IPS-18c (cell line): Measurements from ENCODE around the gene DHTKD1.
"Not testable (repeated sequence)": the region's sequence is repeated elsewhere in the genome, so short reads cannot be mapped to it uniquely, and the experiment has no call there.

Experiments
- H3K4me3 ChIP-seq: 2 replicates; pipeline ENCODE4 v1.7.0; 2013; ENCODE audit warnings: low read depth, mild to moderate bottlenecking, low read length, moderate library complexity; ENCODE audit not compliant: insufficient read depth
- H3K9me3 ChIP-seq: one replicate; pipeline ENCODE4 v1.6.1; 2013; ENCODE audit warnings: mild to moderate bottlenecking, low read length, moderate library complexity; ENCODE audit not compliant: control insufficient read depth, insufficient read depth

The DHTKD1 gene

DNA sequence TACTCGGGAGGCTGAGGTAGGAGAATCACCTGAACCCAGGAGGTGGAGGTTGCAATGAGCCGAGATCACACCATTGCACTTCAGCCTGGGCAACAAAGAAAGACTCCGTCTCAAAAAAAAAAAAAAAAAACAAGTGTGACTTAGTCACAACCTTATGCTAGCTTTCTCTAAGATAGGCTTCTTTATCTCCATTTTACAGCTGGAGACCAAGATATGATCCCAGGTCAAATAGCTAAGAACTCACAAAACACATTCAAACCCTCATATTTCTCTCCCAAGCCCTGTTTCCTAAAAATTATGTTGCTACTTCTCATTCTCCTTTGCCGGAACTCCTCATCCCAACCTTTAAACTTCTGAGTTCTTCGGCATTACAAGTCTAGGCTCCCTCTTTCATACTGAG is 13.0 kb upstream of the DHTKD1 start:
- H3K9me3 ChIP-seq = no peaks in the 10 kb centered on the region

DNA sequence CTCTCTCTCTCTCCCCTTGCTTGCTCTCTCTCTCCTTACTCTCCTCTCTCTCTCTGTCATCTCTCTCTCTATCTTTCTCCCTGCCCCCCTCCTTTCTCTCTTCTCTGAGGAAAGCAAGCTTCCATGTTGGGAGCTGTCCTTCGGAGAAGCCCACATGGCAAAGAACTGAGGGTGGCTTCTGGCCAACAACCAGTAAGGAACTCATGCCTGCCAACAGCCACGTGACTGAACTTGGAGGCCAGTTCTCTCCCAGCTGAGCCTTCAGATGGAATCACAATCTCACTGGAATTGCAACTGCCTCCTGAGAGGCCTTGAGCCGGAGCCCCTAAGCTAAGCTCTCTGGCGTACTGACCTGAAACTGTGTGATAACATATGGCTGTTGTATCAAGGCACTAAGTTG is 12.0 kb upstream of the DHTKD1 start:
- Histone ChIP-seq H3K4me3 (no peak overlapping the region), H3K9me3 (no peaks in the 10 kb centered on the region)

More for the DNA sequence above, 13.0 kb upstream of the DHTKD1 start:
- H3K4me3 ChIP-seq = no peak overlapping the region

DNA sequence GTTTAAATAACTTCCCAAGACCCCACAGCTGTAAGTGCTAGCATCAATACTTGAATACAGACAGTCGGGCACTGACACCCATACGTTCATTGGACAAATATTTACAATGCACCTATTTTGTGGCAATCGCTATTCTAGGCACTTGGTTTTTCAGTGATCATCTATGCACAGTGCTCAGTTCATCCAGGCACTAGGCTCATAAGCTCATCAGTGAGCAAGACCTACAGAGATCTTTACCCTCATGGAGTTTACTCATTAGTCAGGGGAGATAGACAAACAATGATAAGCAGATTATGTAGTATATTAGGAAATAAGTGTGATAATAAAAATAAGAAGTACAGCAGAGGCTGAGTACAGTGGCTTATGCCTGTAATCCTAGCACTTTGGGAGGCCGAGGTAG is 7.6 kb upstream of the DHTKD1 start:
- Histone ChIP-seq H3K4me3 (no peak overlapping the region), H3K9me3 (no peaks in the 10 kb centered on the region)

DNA sequence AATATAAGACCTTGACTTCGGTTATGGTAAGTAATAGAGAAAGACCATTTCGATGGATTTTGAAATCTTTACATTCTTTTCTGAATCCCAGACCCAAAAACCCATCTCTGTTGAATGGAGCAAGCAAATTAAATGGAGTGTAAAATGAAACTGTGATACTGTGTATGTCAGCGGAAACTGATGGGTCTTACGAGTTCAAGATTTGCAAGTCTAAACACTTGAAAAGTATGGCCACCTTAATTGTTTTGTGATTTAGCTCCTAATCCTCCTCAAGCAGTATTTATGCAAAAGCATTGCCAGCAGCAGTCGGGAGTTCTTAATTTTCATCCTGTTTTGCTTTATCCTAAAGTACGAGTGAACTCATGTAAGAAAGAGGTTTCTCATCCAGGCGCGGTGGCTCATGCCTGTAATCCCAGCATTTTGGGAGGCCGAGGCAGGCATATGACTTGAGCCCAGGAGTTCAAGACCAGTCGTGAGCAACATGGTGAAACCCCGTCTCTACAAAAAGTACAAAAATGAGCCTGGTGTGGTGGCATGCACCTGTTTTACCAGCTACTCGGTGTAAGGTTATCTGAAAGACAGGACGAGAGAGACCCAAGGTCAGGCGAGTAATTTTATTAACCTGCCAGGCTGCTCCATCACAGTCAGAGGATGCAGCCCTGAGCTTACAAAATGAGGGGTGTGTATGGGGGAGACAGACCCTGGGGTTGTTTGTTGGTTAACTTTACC is 5.8 kb upstream of the DHTKD1 start:
- H3K9me3 ChIP-seq = no peaks in the 10 kb centered on the region
- no peak overlapping the region for H3K4me3 ChIP-seq

DNA sequence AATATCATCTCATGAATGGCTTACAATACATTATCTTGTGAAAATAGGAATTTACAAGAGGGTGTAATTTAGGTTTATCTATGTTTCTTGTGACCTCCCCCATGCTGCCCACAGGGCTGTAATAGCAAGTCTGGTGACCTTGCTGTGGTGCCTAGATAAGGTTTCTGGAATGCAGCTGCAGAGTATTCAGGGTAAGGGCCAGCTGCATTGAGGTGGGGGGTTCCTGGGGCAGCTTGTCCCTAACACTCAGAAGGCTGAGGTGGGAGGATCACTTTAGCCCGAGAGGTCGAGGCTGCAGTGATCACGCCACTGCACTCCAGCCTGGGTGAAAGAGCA is 5.3 kb upstream of the DHTKD1 start:
- H3K4me3 ChIP-seq = no peak overlapping the region

DNA sequence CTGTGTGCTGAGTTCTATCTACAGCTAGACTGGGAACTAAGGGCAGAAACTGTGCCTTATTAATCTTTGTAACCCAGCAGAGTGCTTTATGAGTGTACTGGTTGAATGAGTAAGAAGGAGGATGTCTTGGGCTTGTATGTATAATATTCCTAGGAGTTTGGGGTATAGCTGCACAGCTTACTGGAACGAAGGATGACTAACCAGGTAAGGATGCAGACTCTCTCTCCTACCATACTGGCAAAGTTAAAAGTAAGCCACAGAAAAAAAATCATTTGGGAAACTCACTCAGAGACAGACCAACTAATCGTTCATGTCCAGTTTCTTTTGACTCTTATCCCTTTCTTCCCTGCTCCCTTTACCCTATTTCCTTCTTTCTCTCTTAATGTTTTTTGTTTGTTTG is 1.4 kb upstream of the DHTKD1 start:
- no peak overlapping the region for H3K4me3 ChIP-seq
- no peaks in the 10 kb centered on the region for H3K9me3 ChIP-seq

More for the DNA sequence above, 5.3 kb upstream of the DHTKD1 start:
- H3K9me3 ChIP-seq = no peaks in the 10 kb centered on the region

DNA sequence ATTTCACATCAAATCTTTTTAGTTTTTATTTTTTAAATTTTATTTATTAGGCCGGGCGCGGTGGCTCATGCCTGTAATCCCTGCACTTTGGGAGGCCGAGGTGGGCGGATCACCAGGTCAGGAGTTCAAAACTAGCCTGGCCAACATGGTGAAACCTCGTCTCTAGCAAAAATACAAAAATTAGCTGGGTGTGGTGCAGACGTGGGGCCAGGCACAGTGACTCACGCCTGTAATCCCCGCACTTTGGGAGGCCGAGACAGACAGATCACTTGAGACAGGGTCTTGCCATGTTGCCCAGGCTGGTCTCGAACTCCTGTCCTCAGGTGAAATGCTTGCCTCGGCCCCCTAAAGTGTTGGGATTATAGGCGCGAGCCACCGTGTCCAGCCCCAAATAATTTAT is 2.7 kb downstream of the DHTKD1 start:
- H3K4me3 ChIP-seq, H3K9me3 ChIP-seq: not testable (repeated sequence)

DNA sequence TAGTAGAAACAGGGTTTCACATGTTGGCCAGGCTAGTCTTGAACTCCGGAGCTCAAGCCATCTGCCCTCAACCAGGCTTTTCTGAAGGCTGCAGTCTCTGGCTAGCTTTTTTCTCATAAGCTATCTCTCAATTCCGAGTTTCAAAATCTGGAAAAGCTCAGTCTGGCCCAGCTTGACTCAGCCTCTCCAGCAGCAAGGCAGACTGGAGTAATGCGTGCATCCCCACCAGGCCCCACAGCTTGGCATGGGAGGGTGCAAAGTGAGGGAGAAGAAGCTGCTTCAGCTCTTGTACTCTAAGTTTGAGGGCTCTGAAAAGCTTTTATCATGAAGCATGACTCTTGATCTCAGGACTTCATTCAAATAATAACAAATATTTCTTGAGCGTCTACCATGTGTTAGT is 4.8 kb downstream of the DHTKD1 start:
- Histone ChIP-seq H3K4me3 (no peak overlapping the region), H3K9me3 (no peaks in the 10 kb centered on the region)

DNA sequence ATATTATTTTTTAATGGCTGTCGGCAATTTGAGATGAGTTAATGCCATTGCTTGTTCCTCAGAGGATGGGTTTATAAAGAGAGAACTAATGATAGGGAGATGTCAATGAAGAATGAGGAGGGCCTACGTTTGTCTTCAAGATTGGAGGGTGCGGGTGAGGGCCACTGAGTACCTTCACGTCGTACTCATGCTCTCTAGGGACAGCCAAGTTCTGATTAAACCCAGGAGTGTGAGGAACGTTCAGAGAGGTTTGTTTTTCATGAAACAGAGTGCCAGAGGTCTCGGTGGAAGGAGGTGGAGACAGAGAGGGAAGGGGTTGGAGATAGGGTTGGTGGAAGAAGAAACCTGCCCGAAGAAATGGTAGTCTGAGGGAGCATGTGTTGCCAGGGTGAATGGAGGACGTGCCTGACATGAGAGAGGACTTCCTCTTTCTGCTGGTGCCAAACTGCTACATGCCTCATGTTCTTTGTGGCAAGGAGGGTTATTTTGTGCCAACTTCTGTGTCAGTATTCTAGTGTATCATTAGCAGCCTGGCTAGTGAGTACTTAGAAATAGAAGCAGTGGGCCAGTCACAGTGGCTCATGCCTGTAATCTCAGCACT is 8.9 kb downstream of the DHTKD1 start:
- no peak overlapping the region for H3K4me3 ChIP-seq
- no peaks in the 10 kb centered on the region for H3K9me3 ChIP-seq

DNA sequence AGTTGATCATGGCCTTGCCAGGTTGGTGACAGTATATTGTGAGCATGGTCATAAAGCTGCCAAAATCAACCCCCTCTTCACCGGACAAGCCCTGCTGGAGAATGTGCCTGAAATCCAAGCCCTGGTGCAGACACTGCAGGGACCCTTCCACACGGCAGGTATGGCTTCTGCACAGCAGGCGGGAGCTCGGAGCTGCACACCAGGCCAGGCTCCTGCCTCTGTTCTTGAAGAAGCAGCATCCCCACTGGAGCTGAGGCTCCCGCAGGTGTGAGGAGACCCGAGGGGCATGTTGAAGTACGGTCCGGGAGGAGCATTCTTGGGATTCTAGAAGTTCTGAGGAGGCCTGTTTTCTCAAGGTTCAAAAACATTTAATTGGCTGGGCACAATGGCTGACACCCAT is 12.7 kb downstream of the DHTKD1 start:
- no peak overlapping the region for H3K4me3 ChIP-seq
- no peaks in the 10 kb centered on the region for H3K9me3 ChIP-seq

DNA sequence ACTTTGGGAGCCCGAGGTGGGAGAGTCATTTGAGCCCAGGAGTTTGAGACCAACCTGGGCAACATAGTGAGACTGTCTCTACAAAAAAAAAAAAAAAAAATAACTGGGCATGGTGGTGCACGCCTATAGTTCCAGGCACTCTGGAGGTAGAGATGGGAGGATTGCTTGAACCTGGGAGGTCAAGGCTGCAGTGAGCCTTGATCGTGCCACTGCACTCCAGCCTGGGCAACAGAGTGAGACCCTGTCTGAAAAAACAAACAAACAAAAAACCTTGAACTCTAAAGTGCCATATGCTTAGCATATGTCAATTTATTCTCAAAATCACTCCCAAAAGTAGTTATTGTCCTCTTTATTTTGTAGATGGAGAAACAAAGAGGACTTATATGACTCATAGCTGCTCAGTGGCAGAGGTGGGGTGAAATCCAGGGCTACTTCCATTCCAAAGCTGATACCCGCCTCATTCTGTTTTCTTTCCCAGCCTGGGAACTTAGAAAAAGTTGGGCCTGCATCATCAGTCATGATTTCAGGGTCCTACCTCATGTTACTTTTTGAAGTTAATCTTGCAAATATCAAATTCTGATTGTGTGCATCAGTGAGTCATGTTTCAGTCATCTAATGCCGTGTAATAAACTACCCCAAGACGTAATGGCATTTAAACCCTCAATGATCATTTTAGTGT is 13.3 kb downstream of the DHTKD1 start:
- Histone ChIP-seq H3K4me3 (no peak overlapping the region), H3K9me3 (no peaks in the 10 kb centered on the region)

DNA sequence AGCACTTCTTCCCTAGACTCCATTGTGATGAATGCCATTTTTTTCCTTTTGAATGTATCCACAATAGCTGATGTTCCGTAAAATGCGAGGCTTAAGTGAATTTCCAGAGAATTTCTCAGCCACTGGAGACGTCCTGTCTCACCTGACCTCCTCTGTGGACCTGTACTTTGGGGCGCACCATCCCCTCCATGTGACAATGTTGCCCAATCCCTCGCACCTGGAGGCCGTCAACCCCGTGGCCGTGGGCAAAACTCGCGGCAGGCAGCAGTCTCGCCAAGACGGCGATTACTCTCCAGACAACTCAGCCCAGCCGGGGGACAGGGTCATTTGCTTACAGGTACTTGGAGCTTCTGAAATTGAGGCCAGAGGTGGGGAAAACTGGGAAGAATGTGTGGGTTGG is 20.2 kb downstream of the DHTKD1 start:
- H3K9me3 ChIP-seq = no peaks in the 10 kb centered on the region

DNA sequence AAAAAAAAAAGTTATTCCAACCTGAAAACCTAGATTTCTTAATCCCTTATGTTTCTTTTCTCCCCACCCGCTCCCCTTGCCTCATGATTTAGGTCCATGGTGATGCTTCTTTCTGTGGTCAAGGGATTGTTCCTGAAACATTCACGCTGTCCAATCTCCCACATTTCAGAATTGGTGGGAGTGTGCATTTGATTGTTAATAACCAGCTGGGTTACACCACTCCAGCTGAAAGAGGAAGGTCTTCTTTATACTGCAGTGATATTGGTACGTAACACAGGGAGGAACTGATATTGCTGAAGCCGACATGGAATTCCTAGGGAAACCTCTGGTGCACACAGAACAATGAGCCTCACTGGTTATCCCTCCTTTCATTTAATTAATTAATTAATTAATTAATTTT is 22.7 kb downstream of the DHTKD1 start:
- Histone ChIP-seq H3K4me3 (no peak overlapping the region), H3K9me3 (no peaks in the 10 kb centered on the region)

More for the DNA sequence above, 20.2 kb downstream of the DHTKD1 start:
- H3K4me3 ChIP-seq = no peak overlapping the region

DNA sequence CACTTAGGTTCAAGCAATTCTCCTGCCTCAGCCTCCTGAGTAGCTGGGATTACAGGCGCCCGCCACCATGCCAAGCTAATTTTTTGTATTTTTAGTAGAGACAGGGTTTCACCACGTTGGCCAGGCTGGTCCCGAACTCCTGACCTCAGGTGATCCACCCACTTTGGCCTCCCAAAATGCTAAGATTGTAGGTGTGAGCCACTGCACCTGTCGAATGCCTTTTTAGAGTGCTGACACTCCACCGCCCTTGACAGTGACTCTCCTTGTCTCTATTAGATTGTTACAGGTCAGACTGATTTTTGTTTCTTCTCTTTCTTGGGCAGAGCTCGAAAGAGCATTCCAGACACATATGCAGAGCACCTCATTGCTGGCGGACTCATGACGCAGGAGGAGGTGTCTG is 28.6 kb downstream of the DHTKD1 start:
- H3K9me3 ChIP-seq, H3K4me3 ChIP-seq: not testable (repeated sequence)

DNA sequence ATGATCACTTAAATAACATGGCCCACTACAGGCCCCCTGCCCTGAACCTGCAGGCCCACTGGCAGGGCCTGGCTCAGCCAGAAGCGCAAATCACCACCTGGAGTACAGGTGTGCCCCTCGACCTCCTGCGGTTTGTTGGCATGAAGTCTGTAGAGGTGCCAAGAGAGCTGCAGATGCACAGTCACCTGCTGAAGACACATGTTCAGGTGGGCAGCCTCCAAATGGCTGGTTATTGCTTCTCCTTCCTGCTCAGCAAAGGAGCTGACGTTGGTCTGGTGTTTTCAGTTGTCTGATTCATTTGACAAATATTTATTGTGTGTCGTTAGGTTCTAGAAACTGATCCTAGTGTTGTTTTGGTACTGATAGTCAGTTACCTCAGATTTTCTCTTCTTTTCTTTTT is 29.0 kb downstream of the DHTKD1 start:
- no peak overlapping the region for H3K4me3 ChIP-seq
- peaks cover 2% of the 10 kb centered on the region for H3K9me3 ChIP-seq

DNA sequence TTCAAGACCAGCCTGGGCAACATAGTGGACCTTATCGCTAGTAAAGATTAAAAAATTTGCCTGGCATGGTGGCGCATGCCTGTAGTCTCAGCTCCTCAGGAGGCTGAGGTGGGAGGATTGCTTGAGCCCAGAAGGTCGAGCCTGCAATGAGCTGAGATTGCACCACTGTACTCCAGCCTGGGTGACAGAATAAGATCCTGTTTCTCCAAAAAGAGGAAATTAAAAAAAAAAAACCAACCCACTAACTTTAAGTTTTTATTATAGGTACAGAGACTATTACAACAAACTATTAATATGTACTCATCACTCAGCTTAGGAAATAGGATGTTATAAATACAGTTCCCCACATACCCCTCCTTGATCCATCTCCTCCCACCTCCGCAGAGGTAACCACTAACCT is 30.2 kb downstream of the DHTKD1 start:
- Histone ChIP-seq H3K9me3 (peaks cover 3% of the 10 kb centered on the region), H3K4me3 (no peak overlapping the region)

DNA sequence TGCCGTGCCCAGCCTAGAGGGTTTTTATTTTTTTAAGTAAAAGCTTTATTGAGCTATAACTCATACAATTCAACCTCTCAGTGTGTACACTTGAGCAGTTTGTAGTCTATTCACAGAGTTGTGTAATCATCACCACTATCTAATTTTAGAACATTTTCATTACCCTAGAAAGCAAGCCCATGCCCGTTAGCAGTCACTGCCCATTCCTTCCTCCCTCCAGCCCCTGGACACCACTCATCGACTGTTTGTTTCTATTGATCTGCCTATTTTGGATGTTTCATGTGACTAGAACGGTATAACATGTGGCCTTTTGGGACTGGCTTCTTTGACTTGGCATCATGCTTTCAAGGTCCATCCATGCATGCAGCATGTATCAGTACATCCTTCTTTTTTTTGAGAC is 35.0 kb downstream of the DHTKD1 start:
- H3K9me3 ChIP-seq = peaks cover 4% of the 10 kb centered on the region
- no peak overlapping the region for H3K4me3 ChIP-seq

DNA sequence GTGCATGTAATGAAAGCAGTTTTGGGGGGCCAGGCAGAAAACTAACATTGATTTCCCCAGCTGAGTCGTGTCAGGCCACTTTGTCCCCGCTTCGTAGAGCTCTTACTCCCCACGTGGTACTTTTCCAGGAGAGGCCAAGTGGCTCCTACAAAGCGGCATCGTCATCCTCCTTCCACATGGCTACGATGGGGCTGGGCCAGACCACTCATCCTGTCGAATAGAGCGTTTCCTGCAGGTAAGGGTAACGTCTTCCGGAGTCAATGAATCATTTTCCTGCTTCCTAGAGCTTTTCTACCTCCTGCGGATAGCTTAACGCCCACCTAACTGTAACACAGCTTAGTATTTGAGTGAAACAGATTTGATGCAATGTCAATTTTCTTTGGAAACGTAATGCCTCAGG is 39.0 kb downstream of the DHTKD1 start:
- no peak overlapping the region for H3K4me3 ChIP-seq
- peaks cover 4% of the 10 kb centered on the region for H3K9me3 ChIP-seq
